BJ (cell line): ENCODE measurements around the gene FAIM2. TPM values are rescaled to one million over a fixed set of nuclear protein-coding genes. Genes with fewer than 3 reads are reported as not detected.

Source experiments
- CTCF ChIA-PET: fragments of 350-600 bp; formaldehyde crosslinking; extraction: SDS; loops from one replicate; lab custom pipeline; 2021; ENCODE audit warnings: antibody characterized with exemption, inconsistent platforms; lab: Yijun Ruan, JAX
- POLR2A ChIA-PET: fragments of 300-600 bp; sonication (Branson Sonifier 250); formaldehyde crosslinking; extraction: SDS; loops from one replicate; lab custom pipeline; 2021; ENCODE audit warnings: antibody characterized with exemption; lab: Charles Lee
- DNase-seq: peaks from one replicate; pipeline ENCODE4 v3.0.0-alpha.2; 2011; ENCODE audit warnings: low read depth
- H3K27me3 ChIP-seq: 2 replicates; pipeline ENCODE4 v1.6.0; 2011; ENCODE audit warnings: low read length; ENCODE audit not compliant: control insufficient read depth, insufficient read depth
- H3K36me3 ChIP-seq: 2 replicates; pipeline ENCODE4 v1.5.1; 2011; ENCODE audit warnings: low read length; ENCODE audit not compliant: control insufficient read depth, insufficient read depth
- H3K4me3 ChIP-seq: 2 replicates; pipeline ENCODE4 v1.5.1; 2011; ENCODE audit warnings: low read depth, mild to moderate bottlenecking, control low read depth, low read length
- polyA plus RNA-seq: library from polyadenylated mRNA; depleted of rRNA; stranded (reverse); fragments of >200 nt; gene quantifications from 2 replicates; pipeline ENCODE4 v1.2.3, GENCODE V29; 2011
- TF ChIP-seq, protein P1 (sequence below): IDR thresholded peaks from 2 replicates; pipeline ENCODE4 v1.5.1; 2011; ENCODE audit warnings: low read depth, mild to moderate bottlenecking, control low read depth, inconsistent platforms, low read length, moderate library complexity; ENCODE audit not compliant: insufficient read depth

FAIM2 gene
- polyA plus RNA-seq, 1 experiment: 3.6 TPM

GRCh38 chr12:49903351-49903699 lies 375 bp downstream of the FAIM2 start:
- ChIA-PET POLR2A (no interaction called here), CTCF (no interaction called here)
- TF ChIP-seq, protein P1, sequence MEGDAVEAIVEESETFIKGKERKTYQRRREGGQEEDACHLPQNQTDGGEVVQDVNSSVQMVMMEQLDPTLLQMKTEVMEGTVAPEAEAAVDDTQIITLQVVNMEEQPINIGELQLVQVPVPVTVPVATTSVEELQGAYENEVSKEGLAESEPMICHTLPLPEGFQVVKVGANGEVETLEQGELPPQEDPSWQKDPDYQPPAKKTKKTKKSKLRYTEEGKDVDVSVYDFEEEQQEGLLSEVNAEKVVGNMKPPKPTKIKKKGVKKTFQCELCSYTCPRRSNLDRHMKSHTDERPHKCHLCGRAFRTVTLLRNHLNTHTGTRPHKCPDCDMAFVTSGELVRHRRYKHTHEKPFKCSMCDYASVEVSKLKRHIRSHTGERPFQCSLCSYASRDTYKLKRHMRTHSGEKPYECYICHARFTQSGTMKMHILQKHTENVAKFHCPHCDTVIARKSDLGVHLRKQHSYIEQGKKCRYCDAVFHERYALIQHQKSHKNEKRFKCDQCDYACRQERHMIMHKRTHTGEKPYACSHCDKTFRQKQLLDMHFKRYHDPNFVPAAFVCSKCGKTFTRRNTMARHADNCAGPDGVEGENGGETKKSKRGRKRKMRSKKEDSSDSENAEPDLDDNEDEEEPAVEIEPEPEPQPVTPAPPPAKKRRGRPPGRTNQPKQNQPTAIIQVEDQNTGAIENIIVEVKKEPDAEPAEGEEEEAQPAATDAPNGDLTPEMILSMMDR: no peak
- Histone ChIP-seq H3K36me3 (no peaks in the 10 kb centered on the region), H3K4me3 (no peak overlapping the region), H3K27me3 (peaks cover 10% of the 10 kb centered on the region)
- DNase-seq: no peak

- Histone ChIP-seq H3K4me3 (no peak overlapping the region), H3K36me3 (no peaks in the 10 kb centered on the region), H3K27me3 (peaks cover 14% of the 10 kb centered on the region)
- POLR2A ChIA-PET: no interaction called here
- TF ChIP-seq, protein P1: no peak
- CTCF ChIA-PET: no interaction called here
- DNase-seq: no peak
Measured at GRCh38 chr12:49902399-49903350, 1.0 kb downstream of the FAIM2 start.

GRCh38 chr12:49901986-49902385 lies 1.7 kb downstream of the FAIM2 start:
- no peak overlapping the region for H3K4me3 ChIP-seq
- no peaks in the 10 kb centered on the region for H3K36me3 ChIP-seq
- H3K27me3 ChIP-seq: peaks cover 15% of the 10 kb centered on the region
- no peak for DNase-seq
- ChIA-PET CTCF (interaction anchor here (2.3 kb wide), 1 partner anchor 44 kb away, joined by 8 read pairs; no protein-coding TSS in a partner anchor), POLR2A (no interaction called here)
- TF ChIP-seq, protein P1: no peak

DNA sequence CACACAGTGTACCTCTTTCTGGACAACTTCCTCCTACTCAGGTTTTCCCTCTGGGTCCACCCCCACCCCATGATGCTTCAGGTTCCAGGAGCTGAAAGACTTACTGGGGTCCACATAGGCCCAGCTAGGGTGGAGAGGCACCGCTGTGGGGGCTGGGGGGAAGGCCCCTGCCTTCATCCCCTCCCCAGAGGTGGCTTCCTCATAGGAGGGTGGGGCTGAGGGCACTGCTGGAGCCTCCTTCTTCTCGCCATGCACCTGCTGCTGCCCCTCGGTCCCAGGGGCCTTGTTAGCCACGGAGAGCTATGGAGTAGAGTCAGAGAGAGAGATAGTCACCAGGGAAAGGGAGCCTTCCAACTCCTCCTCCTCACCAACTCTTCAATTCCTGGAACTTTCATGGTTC lies 2.7 kb downstream of the FAIM2 start:
- no peak overlapping the region for H3K4me3 ChIP-seq
- peaks cover 15% of the 10 kb centered on the region for H3K27me3 ChIP-seq
- no peaks in the 10 kb centered on the region for H3K36me3 ChIP-seq
- TF ChIP-seq, protein P1: no peak
- CTCF ChIA-PET: interaction anchor here (1.0 to 2.5 kb wide), 3 partner anchors 30 to 45 kb away, joined by 3 to 10 read pairs (median 8); no protein-coding TSS in a partner anchor
- DNase-seq: no peak
- POLR2A ChIA-PET: no interaction called here

GRCh38 chr12:49900371-49900770 lies 3.3 kb downstream of the FAIM2 start:
- Histone ChIP-seq H3K27me3 (peaks cover 17% of the 10 kb centered on the region), H3K36me3 (no peaks in the 10 kb centered on the region), H3K4me3 (no peak overlapping the region)
- ChIA-PET CTCF (interaction anchor here (2.3 to 2.5 kb wide), 2 partner anchors 33 to 45 kb away, joined by 8 to 10 read pairs; no protein-coding TSS in a partner anchor), POLR2A (no interaction called here)
- TF ChIP-seq, protein P1: no peak
- no peak for DNase-seq
